Measurements from ENCODE around the gene SYNCRIP.
"Not testable (repeated sequence)": the region's sequence is repeated elsewhere in the genome, so short reads cannot be mapped to it uniquely, and the experiment has no call there.

SYNCRIP gene

GRCh38 chr6:85593438-85594196 lies 49.1 kb downstream of the SYNCRIP start, which contains the start of gene SNX14:
Gene SNX14 (minus strand): TSS chr6:85593858. CDS start chr6:85593718, 140 bp downstream.
- peak; percentile 98 to 99 (median 98) for DNase-seq

GRCh38 chr6:85592033-85592432 lies 50.7 kb downstream of the SYNCRIP start:
- peak in 1 of 4 experiments; percentile 1 for DNase-seq

- DNase-seq, result no peak
These were observed 51.5 kb downstream of the SYNCRIP start for GRCh38 chr6:85591207-85591606.

GRCh38 chr6:85585741-85586140 lies 56.9 kb downstream of the SYNCRIP start:
- DNase-seq, result peak in 1 of 4 experiments; percentile 17

GRCh38 chr6:85582832-85583231 lies 59.9 kb downstream of the SYNCRIP start:
- DNase-seq, result not testable (repeated sequence)

GRCh38 chr6:85581572-85581971 lies 61.1 kb downstream of the SYNCRIP start:
- no peak for DNase-seq

- peak in 1 of 4 experiments; percentile 7 for DNase-seq
These were observed 61.8 kb downstream of the SYNCRIP start for GRCh38 chr6:85580878-85581267.

GRCh38 chr6:85580118-85580877 lies 62.4 kb downstream of the SYNCRIP start:
- no peak for DNase-seq

GRCh38 chr6:85579581-85579980 lies 63.1 kb downstream of the SYNCRIP start:
- no peak for DNase-seq

- DNase-seq, result peak; percentile 17 to 80 (median 64)
These were observed 66.2 kb downstream of the SYNCRIP start for GRCh38 chr6:85576476-85576875.

GRCh38 chr6:85574932-85575598 lies 67.6 kb downstream of the SYNCRIP start:
- no peak for DNase-seq

GRCh38 chr6:85569323-85569722 lies 73.4 kb downstream of the SYNCRIP start:
- no peak for DNase-seq

- DNase-seq, result no peak
These were observed 74.3 kb downstream of the SYNCRIP start for GRCh38 chr6:85568411-85568810.

- no peak for DNase-seq
These were observed 77.0 kb downstream of the SYNCRIP start for GRCh38 chr6:85565736-85566135.

- DNase-seq, result not testable (repeated sequence)
These were observed 78.5 kb downstream of the SYNCRIP start for GRCh38 chr6:85564223-85564622.
